Pancreas (tissue), 10 donors: ENCODE data around the gene ABRAXAS1. TPM values are rescaled to one million over a fixed set of nuclear protein-coding genes. Genes with fewer than 3 reads are reported as not detected.

Experiments
- ATAC-seq, 4 donors: fragments of 200-7000 bp; cut with Tn5 transposase; one replicate each; pipeline versions ENCODE4 v1.8.0 to v1.9.1; 2020; ENCODE audit warnings: mild to moderate bottlenecking in 4 of 4, moderate library complexity in 4 of 4
- DNase-seq, 6 donors: peaks; one replicate each; pipeline ENCODE4 v3.0.0-alpha.2; 2020
- FAIRE-seq: peaks from 2 replicates; lab custom pipeline; 2012; peaks lifted over from hg19 to GRCh38; lab: Jason Lieb, UNC
- H3K27ac ChIP-seq, 4 donors: fragments of 200-600 bp; sonication (generic); 1 replicate in 3 of 4; 2 replicates in 1 of 4; pipeline versions ENCODE4 v1.5.0 to v1.8.0; 2020
- H3K27me3 ChIP-seq, 4 donors: fragments of 200-600 bp; one replicate each; pipeline ENCODE4 v1.8.0; 2021
- H3K36me3 ChIP-seq, 3 donors: fragments of 200-600 bp; sonication (generic) in 1 of 3; one replicate each; pipeline versions ENCODE4 v1.5.0 to v1.8.0; 2020 to 2021
- H3K4me1 ChIP-seq, 3 donors: fragments of 200-600 bp; one replicate each; pipeline ENCODE4 v1.8.0; 2021
- H3K4me3 ChIP-seq, 4 donors: fragments of 200-600 bp; sonication (generic) in 2 of 4; one replicate each; pipeline versions ENCODE4 v1.5.0 to v1.8.0; 2020 to 2021
- H3K9me3 ChIP-seq, 4 donors: fragments of 200-600 bp; one replicate each; pipeline ENCODE4 v1.8.0; 2021
- CTCF ChIP-seq, 4 donors: fragments of 200-600 bp; sonication (generic) in 3 of 4; IDR thresholded peaks; one replicate each; pipeline versions ENCODE4 v1.5.0 to v1.8.0; 2021; ENCODE audit warnings: antibody characterized with exemption in 4 of 4
- WGBS, 2 donors: extraction: QIAGEN DNeasy Blood & Tissue Kit; methylation state at CpG; one replicate each; pipeline ENCODE4 v1.1.7; 2013; 5-methylcytosine and 5-hydroxymethylcytosine counted together
- intact Hi-C, 3 donors: fragments of 100-400 bp; cut with DNase I; formaldehyde crosslinking; loops; one replicate each; pipeline versions ENCODE4 v1.11.1 to v1.14.2; 2022
- polyA plus RNA-seq, 2 donors: library from polyadenylated mRNA; stranded (reverse); fragments of 200-250 nt; gene quantifications; one replicate each; pipeline ENCODE4 v1.2.3, GENCODE V29; 2013
- total RNA-seq, 6 donors: library from RNA; stranded (reverse); fragmentation: NEBNext Ultra II Directional in 4 of 6; extraction: Animal tissue kit (Norgen Biotek cat#: 25700) in 4 of 6; gene quantifications; one replicate each; pipeline versions ENCODE4 v1.2.1 to v1.2.4, GENCODE V29; 2021 to 2023
- donor health status: healthy with polysubstance abuse.
- donor health status: DM: no; HTN: no; CAD: no; lungs with moderate emphysema.
- donor health status: DM: no; HTN: no; CAD: no.
- donor health status: control.
- donor health status: control.
- donor health status: Bipolar disorder and iron deficiency.
- donor health status: DM: yes; HTN: yes; CAD: no.
- donor health status: DM: no; HTN: no; CAD: no.
- donor health status: DM: no; HTN: no; CAD: no.
- donor health status: DM: yes; HTN: yes; CAD: no.

The ABRAXAS1 gene
- total and polyA plus RNA-seq, 8 donors: 2.3 to 8.2 (median 6.3) TPM

GRCh38 chr4:83436680-83437079, 48.2 kb downstream of the ABRAXAS1 start:
- Histone ChIP-seq H3K36me3 (peaks cover 0 to 21% (median 4%) of the 10 kb centered on the region in 3 donors), H3K4me3 (no peak overlapping the region), H3K27me3 (no peaks in the 10 kb centered on the region), H3K4me1 (no peaks in the 10 kb centered on the region), H3K9me3 (no peaks in the 10 kb centered on the region), H3K27ac (no peak overlapping the region)
- no peak for FAIRE-seq
- no peak for TF ChIP-seq CTCF (IDR thresholded peaks at IDR 0.05)
- ATAC-seq: no peak
- intact Hi-C loops: no loop called here
- no peak for DNase-seq
- WGBS, 2 donors: 83 to 86% methylated on average over 4 of the region's 4 CpGs

GRCh38 chr4:83431200-83431599, 53.7 kb downstream of the ABRAXAS1 start:
- Histone ChIP-seq H3K4me3 (no peak overlapping the region), H3K36me3 (peaks cover 0 to 15% (median 0%) of the 10 kb centered on the region in 3 donors), H3K4me1 (no peaks in the 10 kb centered on the region), H3K27ac (no peak overlapping the region), H3K9me3 (no peaks in the 10 kb centered on the region), H3K27me3 (no peaks in the 10 kb centered on the region)
- TF ChIP-seq CTCF (IDR thresholded peaks at IDR 0.05): no peak
- DNase-seq: no peak
- ATAC-seq: no peak
- 98 to 100% methylated on average over 1 of the region's 1 CpG for WGBS, 2 donors
- intact Hi-C loops: no loop called here
- peak; percentile 47 for FAIRE-seq

GRCh38 chr4:83418211-83418610, 66.7 kb downstream of the ABRAXAS1 start:
- H3K36me3 ChIP-seq: peaks cover 0 to 21% (median 0%) of the 10 kb centered on the region in 3 donors

GRCh38 chr4:83417566-83417965, 67.3 kb downstream of the ABRAXAS1 start:
- no peak overlapping the region for H3K4me3 ChIP-seq
- no peak for DNase-seq
- 91 to 92% methylated on average over 4 of the region's 4 CpGs for WGBS, 2 donors
- H3K27ac ChIP-seq: no peak overlapping the region
- H3K9me3 ChIP-seq: no peaks in the 10 kb centered on the region
- intact Hi-C loops: no loop called here
- no peak for ATAC-seq
- TF ChIP-seq CTCF (IDR thresholded peaks at IDR 0.05): no peak
- no peaks in the 10 kb centered on the region for H3K4me1 ChIP-seq
- H3K27me3 ChIP-seq: no peaks in the 10 kb centered on the region
- FAIRE-seq: no peak
- peaks cover 0 to 20% (median 0%) of the 10 kb centered on the region in 3 donors for H3K36me3 ChIP-seq

More at GRCh38 chr4:83418211-83418610, 66.7 kb downstream of the ABRAXAS1 start:
- DNase-seq (no peak), FAIRE-seq (no peak), ATAC-seq (no peak)
- H3K27ac ChIP-seq: no peak overlapping the region
- no peaks in the 10 kb centered on the region for H3K27me3 ChIP-seq
- H3K4me3 ChIP-seq: no peak overlapping the region
- intact Hi-C loops: no loop called here
- no peak for TF ChIP-seq CTCF (IDR thresholded peaks at IDR 0.05)
- H3K9me3 ChIP-seq: no peaks in the 10 kb centered on the region
- H3K4me1 ChIP-seq: no peaks in the 10 kb centered on the region

- Histone ChIP-seq H3K36me3 (peaks cover 0 to 18% (median 0%) of the 10 kb centered on the region in 3 donors), H3K27ac (no peak overlapping the region), H3K27me3 (no peaks in the 10 kb centered on the region), H3K4me3 (no peak overlapping the region), H3K4me1 (no peaks in the 10 kb centered on the region), H3K9me3 (no peaks in the 10 kb centered on the region)
- FAIRE-seq (no peak), ATAC-seq (no peak), DNase-seq (no peak)
- no peak for TF ChIP-seq CTCF (IDR thresholded peaks at IDR 0.05)
- intact Hi-C loops: no loop called here
- WGBS, 2 donors: 98 to 100% methylated on average over 2 of the region's 2 CpGs
These were observed 71.2 kb downstream of the ABRAXAS1 start for GRCh38 chr4:83413676-83414075.

Other genes with a start within 250 kb of the ABRAXAS1 start
- gene COQ2, start 200.3 kb downstream of the ABRAXAS1 start, total RNA-seq: 1 to 10 TPM; 2.8 to 5.4 (median 3.9) TPM
- gene COQ2, start 200.3 kb downstream of the ABRAXAS1 start, polyA plus RNA-seq: 1 to 10 TPM; 2.9 to 5.0 TPM
- 1 to 10 TPM in 2 of 6 donors, under 1 TPM in 4; 0.12 to 2.5 (median 0.70) TPM for gene HPSE, start 150.3 kb downstream of the ABRAXAS1 start, total RNA-seq
- gene HPSE, start 150.3 kb downstream of the ABRAXAS1 start, polyA plus RNA-seq: 1 to 10 TPM in 1 of 2 donors, under 1 TPM in 1; 0.38 to 1.5 TPM
- gene HELQ, start 29.3 kb downstream of the ABRAXAS1 start, total RNA-seq: 1 to 10 TPM; 5.2 to 9.9 (median 7.4) TPM
- 1 to 10 TPM; 4.3 to 5.3 TPM for gene HELQ, start 29.3 kb downstream of the ABRAXAS1 start, polyA plus RNA-seq
- 10 to 100 TPM; 10.8 to 22.2 (median 16.8) TPM for gene MRPS18C, start 29.0 kb downstream of the ABRAXAS1 start, total RNA-seq
- 10 to 100 TPM in 1 of 2 donors, 1 to 10 TPM in 1; 9.0 to 18.2 TPM for gene MRPS18C, start 29.0 kb downstream of the ABRAXAS1 start, polyA plus RNA-seq
- 1 to 10 TPM in 3 of 6 donors, under 1 TPM in 3; 0.23 to 2.0 (median 0.99) TPM for gene GPAT3, start 51.0 kb upstream of the ABRAXAS1 start, total RNA-seq
- gene GPAT3, start 51.0 kb upstream of the ABRAXAS1 start, polyA plus RNA-seq: 1 to 10 TPM in 1 of 2 donors, under 1 TPM in 1; 0.99 to 2.0 TPM